Pancreas (tissue), 10 donors: ENCODE measurements around the gene MAMDC2. TPM values are rescaled to one million over a fixed set of nuclear protein-coding genes. Genes with fewer than 3 reads are reported as not detected.
A peak's percentile ranks its signal among the peaks of the same experiment; 100 is the strongest.

Experiments used
- ATAC-seq, 4 donors: fragments of 200-7000 bp; cut with Tn5 transposase; one replicate each; pipeline versions ENCODE4 v1.8.0 to v1.9.1; 2020; ENCODE audit warnings: mild to moderate bottlenecking in 4 of 4, moderate library complexity in 4 of 4
- DNase-seq, 6 donors: peaks; one replicate each; pipeline ENCODE4 v3.0.0-alpha.2; 2020
- FAIRE-seq: peaks from 2 replicates; lab custom pipeline; 2012; peaks lifted over from hg19 to GRCh38; lab: Jason Lieb, UNC
- H3K27ac ChIP-seq, 4 donors: fragments of 200-600 bp; sonication (generic); 1 replicate in 3 of 4; 2 replicates in 1 of 4; pipeline versions ENCODE4 v1.5.0 to v1.8.0; 2020
- H3K27me3 ChIP-seq, 4 donors: fragments of 200-600 bp; one replicate each; pipeline ENCODE4 v1.8.0; 2021
- H3K36me3 ChIP-seq, 3 donors: fragments of 200-600 bp; sonication (generic) in 1 of 3; one replicate each; pipeline versions ENCODE4 v1.5.0 to v1.8.0; 2020 to 2021
- H3K4me1 ChIP-seq, 3 donors: fragments of 200-600 bp; one replicate each; pipeline ENCODE4 v1.8.0; 2021
- H3K4me3 ChIP-seq, 4 donors: fragments of 200-600 bp; sonication (generic) in 2 of 4; one replicate each; pipeline versions ENCODE4 v1.5.0 to v1.8.0; 2020 to 2021
- H3K9me3 ChIP-seq, 4 donors: fragments of 200-600 bp; one replicate each; pipeline ENCODE4 v1.8.0; 2021
- WGBS, 2 donors: extraction: QIAGEN DNeasy Blood & Tissue Kit; methylation state at CpG; one replicate each; pipeline ENCODE4 v1.1.7; 2013; 5-methylcytosine and 5-hydroxymethylcytosine counted together
- intact Hi-C, 3 donors: fragments of 100-400 bp; cut with DNase I; formaldehyde crosslinking; loops; one replicate each; pipeline versions ENCODE4 v1.11.1 to v1.14.2; 2022
- polyA plus RNA-seq, 2 donors: library from polyadenylated mRNA; stranded (reverse); fragments of 200-250 nt; gene quantifications; one replicate each; pipeline ENCODE4 v1.2.3, GENCODE V29; 2013
- total RNA-seq, 6 donors: library from RNA; stranded (reverse); fragmentation: NEBNext Ultra II Directional in 4 of 6; extraction: Animal tissue kit (Norgen Biotek cat#: 25700) in 4 of 6; gene quantifications; one replicate each; pipeline versions ENCODE4 v1.2.1 to v1.2.4, GENCODE V29; 2021 to 2023
- TF ChIP-seq, protein P1 (sequence below), 4 donors: fragments of 200-600 bp; sonication (generic) in 3 of 4; IDR thresholded peaks; one replicate each; pipeline versions ENCODE4 v1.5.0 to v1.8.0; 2021; ENCODE audit warnings: antibody characterized with exemption in 4 of 4
- donor health status: healthy with polysubstance abuse.
- donor health status: DM: no; HTN: no; CAD: no; lungs with moderate emphysema.
- donor health status: DM: no; HTN: no; CAD: no.
- donor health status: control.
- donor health status: control.
- donor health status: Bipolar disorder and iron deficiency.
- donor health status: DM: yes; HTN: yes; CAD: no.
- donor health status: DM: no; HTN: no; CAD: no.
- donor health status: DM: no; HTN: no; CAD: no.
- donor health status: DM: yes; HTN: yes; CAD: no.

MAMDC2 gene
- total and polyA plus RNA-seq, 8 donors = 0.95 to 4.7 (median 1.3) TPM

DNA sequence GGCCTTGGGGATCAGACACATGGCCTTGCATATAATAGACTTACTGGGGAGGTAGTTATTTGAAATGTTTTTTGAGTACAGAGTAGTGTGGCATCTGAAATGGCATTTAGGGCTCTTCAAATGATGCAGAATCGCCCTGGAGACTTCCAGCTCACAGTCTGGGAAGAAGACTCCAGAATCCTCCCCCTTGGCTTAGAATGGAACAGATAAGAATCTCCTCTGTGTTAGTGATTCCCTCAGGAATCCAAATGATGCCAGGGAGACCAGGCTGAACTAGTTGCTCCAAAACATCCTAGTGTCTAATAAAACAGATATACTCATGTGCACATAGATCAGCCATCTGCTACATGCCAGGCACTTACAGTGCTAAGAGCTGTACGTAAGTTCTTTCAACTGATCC is 176.6 kb downstream of the MAMDC2 start:
- Histone ChIP-seq H3K27ac (no peak overlapping the region), H3K4me3 (no peak overlapping the region), H3K36me3 (no peaks in the 10 kb centered on the region), H3K27me3 (no peaks in the 10 kb centered on the region), H3K9me3 (no peaks in the 10 kb centered on the region), H3K4me1 (no peaks in the 10 kb centered on the region)
- intact Hi-C loops = no loop called here
- TF ChIP-seq, protein P1, sequence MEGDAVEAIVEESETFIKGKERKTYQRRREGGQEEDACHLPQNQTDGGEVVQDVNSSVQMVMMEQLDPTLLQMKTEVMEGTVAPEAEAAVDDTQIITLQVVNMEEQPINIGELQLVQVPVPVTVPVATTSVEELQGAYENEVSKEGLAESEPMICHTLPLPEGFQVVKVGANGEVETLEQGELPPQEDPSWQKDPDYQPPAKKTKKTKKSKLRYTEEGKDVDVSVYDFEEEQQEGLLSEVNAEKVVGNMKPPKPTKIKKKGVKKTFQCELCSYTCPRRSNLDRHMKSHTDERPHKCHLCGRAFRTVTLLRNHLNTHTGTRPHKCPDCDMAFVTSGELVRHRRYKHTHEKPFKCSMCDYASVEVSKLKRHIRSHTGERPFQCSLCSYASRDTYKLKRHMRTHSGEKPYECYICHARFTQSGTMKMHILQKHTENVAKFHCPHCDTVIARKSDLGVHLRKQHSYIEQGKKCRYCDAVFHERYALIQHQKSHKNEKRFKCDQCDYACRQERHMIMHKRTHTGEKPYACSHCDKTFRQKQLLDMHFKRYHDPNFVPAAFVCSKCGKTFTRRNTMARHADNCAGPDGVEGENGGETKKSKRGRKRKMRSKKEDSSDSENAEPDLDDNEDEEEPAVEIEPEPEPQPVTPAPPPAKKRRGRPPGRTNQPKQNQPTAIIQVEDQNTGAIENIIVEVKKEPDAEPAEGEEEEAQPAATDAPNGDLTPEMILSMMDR (IDR thresholded peaks at IDR 0.05) = no peak
- ATAC-seq (no peak), DNase-seq (no peak), FAIRE-seq (no peak)
- WGBS, 2 donors = 94 to 98% methylated on average over 2 of the region's 2 CpGs

DNA sequence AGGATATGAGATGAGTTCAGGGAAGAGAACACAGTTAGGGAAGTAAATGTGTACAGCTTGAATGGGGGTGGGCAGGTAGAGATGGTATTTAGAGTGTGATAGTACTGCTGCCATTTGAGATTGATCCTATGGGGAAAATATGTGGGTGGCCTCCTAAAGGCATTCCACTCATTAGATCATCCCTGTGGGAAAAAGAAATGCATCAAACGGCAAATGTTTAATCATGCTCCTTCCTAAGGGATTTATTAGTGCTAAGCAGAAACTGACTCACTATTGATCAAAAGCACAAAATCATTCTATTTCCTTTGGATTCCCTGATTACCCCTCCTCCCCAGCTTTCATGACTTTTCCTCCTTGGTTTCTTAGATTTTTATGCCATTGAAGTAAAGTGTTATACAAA is 178.7 kb downstream of the MAMDC2 start:
- no peak for FAIRE-seq
- WGBS, 2 donors = 88 to 96% methylated on average over 1 of the region's 1 CpG
- TF ChIP-seq, protein P1 (IDR thresholded peaks at IDR 0.05) = no peak
- no peak for DNase-seq
- Histone ChIP-seq H3K27me3 (no peaks in the 10 kb centered on the region), H3K9me3 (no peaks in the 10 kb centered on the region), H3K4me3 (no peak overlapping the region), H3K36me3 (no peaks in the 10 kb centered on the region), H3K27ac (no peak overlapping the region), H3K4me1 (no peaks in the 10 kb centered on the region)
- intact Hi-C loops = no loop called here
- no peak for ATAC-seq

DNA sequence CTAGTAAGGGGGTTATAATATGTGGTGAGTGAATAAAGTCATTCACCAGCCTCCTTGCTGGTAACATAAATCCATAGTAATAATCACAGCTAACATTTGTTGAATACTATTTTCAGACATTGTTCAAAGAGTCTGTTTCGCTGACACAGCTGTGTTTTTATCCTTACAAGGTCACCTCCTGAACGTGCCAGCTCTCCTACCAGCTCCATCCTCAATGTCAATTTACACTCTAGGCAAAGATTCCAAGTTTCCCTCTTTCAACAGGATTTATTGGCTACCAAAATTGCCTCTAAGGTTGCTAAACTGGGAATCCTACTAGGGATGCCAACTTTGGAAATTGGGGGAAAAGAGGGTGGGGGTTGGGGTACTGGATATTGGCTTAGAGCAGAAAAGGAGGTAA is 184.5 kb downstream of the MAMDC2 start:
- Histone ChIP-seq H3K9me3 (no peaks in the 10 kb centered on the region), H3K4me3 (no peak overlapping the region), H3K4me1 (peaks cover 0 to 8% (median 0%) of the 10 kb centered on the region in 3 donors), H3K27ac (no peak overlapping the region), H3K36me3 (no peaks in the 10 kb centered on the region), H3K27me3 (no peaks in the 10 kb centered on the region)
- ATAC-seq (peak in 2 of 4 donors; percentile 44 to 76), FAIRE-seq (no peak), DNase-seq (no peak)
- TF ChIP-seq, protein P1 (IDR thresholded peaks at IDR 0.05) = no peak
- intact Hi-C loops = no loop called here
- 18 to 32% methylated on average over 2 of the region's 2 CpGs for WGBS, 2 donors

DNA sequence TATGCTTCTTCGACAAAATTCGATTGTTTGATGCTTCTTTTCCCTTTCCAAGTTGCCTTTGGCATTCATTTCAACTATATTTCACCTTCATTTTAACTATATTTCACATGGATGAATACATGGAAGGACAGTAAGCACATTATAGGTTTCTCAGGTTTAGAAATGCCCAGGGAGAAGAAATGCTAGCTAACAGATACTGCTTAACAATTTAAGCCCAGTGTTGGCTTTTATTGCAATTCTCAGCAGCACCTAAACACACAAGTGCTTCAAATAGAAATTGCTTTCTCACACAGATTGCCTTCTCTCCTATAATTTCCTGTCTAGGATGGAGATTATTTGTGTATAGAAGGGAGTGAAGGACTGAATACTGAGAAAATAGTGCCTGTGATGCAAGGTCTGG is 185.0 kb downstream of the MAMDC2 start:
- DNase-seq (no peak), ATAC-seq (no peak), FAIRE-seq (no peak)
- Histone ChIP-seq H3K27me3 (no peaks in the 10 kb centered on the region), H3K4me1 (peaks cover 0 to 8% (median 0%) of the 10 kb centered on the region in 3 donors), H3K9me3 (no peaks in the 10 kb centered on the region), H3K27ac (no peak overlapping the region), H3K4me3 (no peak overlapping the region), H3K36me3 (no peaks in the 10 kb centered on the region)
- TF ChIP-seq, protein P1 (IDR thresholded peaks at IDR 0.05) = no peak
- 54 to 61% methylated on average over 2 of the region's 2 CpGs for WGBS, 2 donors
- intact Hi-C loops = no loop called here

DNA sequence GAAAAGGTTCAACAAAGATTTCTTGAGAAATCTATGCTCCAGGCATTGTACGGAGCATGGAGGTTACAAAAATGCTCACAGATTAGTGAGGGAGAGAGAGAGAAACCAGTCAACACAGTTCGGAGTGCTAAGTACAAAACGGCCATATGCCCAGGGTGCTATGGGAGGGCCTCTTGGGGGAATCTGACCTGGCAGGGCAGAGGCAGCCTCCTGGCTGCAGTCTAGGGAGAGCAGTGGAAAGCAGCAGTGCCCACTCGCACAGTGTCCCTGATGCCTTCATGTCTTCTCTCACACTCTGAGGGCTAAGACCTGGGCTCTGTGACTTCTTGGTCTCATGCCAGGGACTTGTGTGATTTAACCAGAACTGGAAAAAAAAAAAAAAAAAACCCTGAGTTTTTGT is 185.4 kb downstream of the MAMDC2 start:
- H3K4me3 ChIP-seq = no peak overlapping the region
- intact Hi-C loops = no loop called here
- no peak overlapping the region for H3K27ac ChIP-seq
- FAIRE-seq (no peak), DNase-seq (no peak), ATAC-seq (peak in 2 of 4 donors; percentile 26 to 40)
- 86 to 88% methylated on average over 4 of the region's 4 CpGs for WGBS, 2 donors
- TF ChIP-seq, protein P1 (IDR thresholded peaks at IDR 0.05) = no peak
- H3K27me3 ChIP-seq = no peaks in the 10 kb centered on the region
- no peaks in the 10 kb centered on the region for H3K36me3 ChIP-seq
- no peaks in the 10 kb centered on the region for H3K9me3 ChIP-seq
- peaks cover 0 to 8% (median 0%) of the 10 kb centered on the region in 3 donors for H3K4me1 ChIP-seq
